MCF 10A (cell line): ENCODE results near the gene PANK1. TPM values are rescaled to one million over a fixed set of nuclear protein-coding genes. Genes with fewer than 3 reads are reported as not detected.

Experiments used
- BruUV-seq: library from RNA; stranded (reverse); fragments of 400-500 nt; replicated peaks from 2 replicates; lab custom pipeline; 2021; lab: Mats Ljungman, UMichigan
- CTCF ChIA-PET: fragments of 300-600 bp; sonication (Branson Sonifier 250); formaldehyde crosslinking; extraction: SDS; loops from one replicate; lab custom pipeline; 2021; ENCODE audit warnings: antibody characterized with exemption, inconsistent platforms; lab: Yijun Ruan, JAX
- POLR2A ChIA-PET: fragments of 300-600, 350-650 bp; sonication (Branson Sonifier 250); formaldehyde crosslinking; extraction: SDS; loops from one replicate; lab custom pipeline; 2020; ENCODE audit warnings: antibody characterized with exemption, inconsistent platforms; lab: Yijun Ruan, JAX
- DNase-seq: peaks from one replicate; pipeline ENCODE4 v3.0.0-alpha.2; 2018; ENCODE audit not compliant: unreplicated experiment
- H3K27ac Mint-ChIP-seq: one replicate; pipeline ENCODE4 v1.8.0; 2022; ENCODE audit warnings: mild to moderate bottlenecking, low read depth, mixed read lengths; ENCODE audit not compliant: unreplicated experiment
- H3K27me3 Mint-ChIP-seq: one replicate; pipeline ENCODE4 v1.8.0; 2022; ENCODE audit warnings: mixed read lengths; ENCODE audit not compliant: insufficient read depth, unreplicated experiment
- H3K36me3 Mint-ChIP-seq: one replicate; pipeline ENCODE4 v1.8.0; 2022; ENCODE audit warnings: mild to moderate bottlenecking, moderate library complexity, mixed read lengths; ENCODE audit not compliant: insufficient read depth, unreplicated experiment
- H3K4me1 Mint-ChIP-seq: one replicate; pipeline ENCODE4 v1.8.0; 2022; ENCODE audit warnings: mixed read lengths; ENCODE audit not compliant: insufficient read depth, unreplicated experiment
- H3K4me3 Mint-ChIP-seq: one replicate; pipeline ENCODE4 v1.8.0; 2022; ENCODE audit warnings: mild to moderate bottlenecking, moderate library complexity, mixed read lengths; ENCODE audit not compliant: unreplicated experiment
- H3K9me3 Mint-ChIP-seq: one replicate; pipeline ENCODE4 v1.8.0; 2022; ENCODE audit warnings: mixed read lengths; ENCODE audit not compliant: unreplicated experiment
- intact Hi-C: fragments of 100-400 bp; cut with micrococcal nuclease; formaldehyde crosslinking; loops from 2 replicates; pipeline ENCODE4 v1.14.1; 2022
- total RNA-seq: library from RNA; stranded (reverse); gene quantifications from 2 replicates; pipeline ENCODE4 v1.2.3, GENCODE V29; 2022
- TF ChIP-seq, protein P1 (sequence below): fragments of 200-600 bp; IDR thresholded peaks from one replicate; pipeline ENCODE4 v1.8.0; 2022; ENCODE audit warnings: antibody characterized with exemption, mild to moderate bottlenecking; ENCODE audit not compliant: unreplicated experiment

PANK1 gene
- total RNA-seq, 1 experiment from 2014 or later, result 4.7 TPM

DNA sequence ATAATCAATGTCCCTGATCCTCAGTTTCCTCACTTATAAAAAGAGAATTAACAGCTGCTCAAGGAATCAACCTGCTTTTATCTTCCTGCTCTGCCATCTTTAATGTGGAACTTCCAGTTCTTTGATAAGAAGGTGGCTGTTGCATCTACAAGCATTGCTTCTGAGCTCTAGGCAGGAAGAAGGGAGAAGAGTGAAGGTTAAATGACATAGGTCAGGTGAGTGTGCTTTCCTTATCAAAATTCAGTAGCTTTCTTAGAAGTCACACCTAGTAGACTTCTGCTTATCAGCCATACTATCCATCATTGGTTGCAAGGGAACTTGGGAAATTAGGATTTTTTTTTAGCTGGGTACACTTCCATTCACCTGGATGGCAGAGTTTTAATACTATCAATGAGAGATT, 32.3 kb upstream of the PANK1 start:
- no peak overlapping the region for H3K27ac Mint-ChIP-seq
- CTCF ChIA-PET, result no interaction called here
- no TSS peak for BruUV-seq

DNA sequence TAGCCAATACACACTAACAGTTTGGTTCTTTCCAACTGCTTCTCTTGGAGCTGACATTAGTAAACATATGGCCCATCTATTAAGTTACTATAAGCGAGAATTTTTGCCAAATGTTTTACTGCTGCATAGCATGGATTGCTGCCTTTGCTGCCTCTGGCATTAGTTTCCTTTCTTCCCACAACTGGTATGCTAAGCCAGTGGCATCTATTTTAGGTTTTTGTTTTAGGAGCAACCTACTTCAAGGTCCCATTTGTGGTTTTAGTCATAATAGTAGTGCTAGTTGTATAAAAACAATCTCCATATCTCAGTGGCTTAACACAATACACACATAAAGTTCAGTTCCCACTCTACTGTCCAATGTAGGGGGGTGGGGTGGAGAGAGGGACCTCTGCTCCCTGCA, 25.9 kb upstream of the PANK1 start:
- no peaks in the 10 kb centered on the region for H3K4me1 Mint-ChIP-seq
- no peak for DNase-seq
- H3K4me3 Mint-ChIP-seq, result no peak overlapping the region
- POLR2A ChIA-PET, result no interaction called here
- TF ChIP-seq, protein P1, sequence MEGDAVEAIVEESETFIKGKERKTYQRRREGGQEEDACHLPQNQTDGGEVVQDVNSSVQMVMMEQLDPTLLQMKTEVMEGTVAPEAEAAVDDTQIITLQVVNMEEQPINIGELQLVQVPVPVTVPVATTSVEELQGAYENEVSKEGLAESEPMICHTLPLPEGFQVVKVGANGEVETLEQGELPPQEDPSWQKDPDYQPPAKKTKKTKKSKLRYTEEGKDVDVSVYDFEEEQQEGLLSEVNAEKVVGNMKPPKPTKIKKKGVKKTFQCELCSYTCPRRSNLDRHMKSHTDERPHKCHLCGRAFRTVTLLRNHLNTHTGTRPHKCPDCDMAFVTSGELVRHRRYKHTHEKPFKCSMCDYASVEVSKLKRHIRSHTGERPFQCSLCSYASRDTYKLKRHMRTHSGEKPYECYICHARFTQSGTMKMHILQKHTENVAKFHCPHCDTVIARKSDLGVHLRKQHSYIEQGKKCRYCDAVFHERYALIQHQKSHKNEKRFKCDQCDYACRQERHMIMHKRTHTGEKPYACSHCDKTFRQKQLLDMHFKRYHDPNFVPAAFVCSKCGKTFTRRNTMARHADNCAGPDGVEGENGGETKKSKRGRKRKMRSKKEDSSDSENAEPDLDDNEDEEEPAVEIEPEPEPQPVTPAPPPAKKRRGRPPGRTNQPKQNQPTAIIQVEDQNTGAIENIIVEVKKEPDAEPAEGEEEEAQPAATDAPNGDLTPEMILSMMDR, result no peak
- CTCF ChIA-PET, result no interaction called here
- H3K27ac Mint-ChIP-seq, result no peak overlapping the region
- no peaks in the 10 kb centered on the region for H3K9me3 Mint-ChIP-seq
- no TSS peak for BruUV-seq
- intact Hi-C loops, result no loop called here
- H3K27me3 Mint-ChIP-seq, result no peaks in the 10 kb centered on the region
- H3K36me3 Mint-ChIP-seq, result no peaks in the 10 kb centered on the region

More for the DNA sequence above, 32.3 kb upstream of the PANK1 start:
- Mint-ChIP-seq H3K9me3 (no peaks in the 10 kb centered on the region), H3K36me3 (no peaks in the 10 kb centered on the region), H3K4me1 (no peaks in the 10 kb centered on the region), H3K27me3 (no peaks in the 10 kb centered on the region), H3K4me3 (no peak overlapping the region)
- POLR2A ChIA-PET, result no interaction called here
- intact Hi-C loops, result no loop called here
- TF ChIP-seq, protein P1, result no peak
- DNase-seq, result no peak

DNA sequence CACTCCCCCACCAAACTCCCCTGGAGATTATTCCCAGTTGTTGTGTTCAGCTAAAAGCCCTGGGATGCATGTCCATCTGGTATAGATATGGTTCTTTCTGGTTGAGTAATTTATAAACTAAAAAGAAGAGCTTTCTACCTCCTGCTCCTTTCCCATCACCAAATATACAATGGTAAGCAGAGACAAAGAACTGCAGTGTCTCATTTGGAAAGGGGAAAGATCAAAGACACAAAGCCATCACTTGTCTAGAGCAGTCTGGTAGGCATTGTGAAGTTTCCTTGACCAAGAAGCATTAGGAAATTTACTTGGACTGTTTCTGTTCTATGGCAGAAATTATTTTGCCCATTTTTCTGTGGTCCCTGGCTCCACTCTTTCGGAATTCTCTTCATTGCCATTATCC, 24.9 kb upstream of the PANK1 start:
- no TSS peak for BruUV-seq
- H3K27ac Mint-ChIP-seq, result no peak overlapping the region
- no peaks in the 10 kb centered on the region for H3K4me1 Mint-ChIP-seq
- ChIA-PET CTCF (interaction anchor here (0.6 to 0.7 kb wide), 2 partner anchors 24 to 728 kb away, joined by 3 read pairs; no protein-coding TSS in a partner anchor), POLR2A (interaction anchor here (1.4 kb wide), 1 partner anchor 26 kb away, joined by 6 read pairs; no protein-coding TSS in a partner anchor)
- H3K36me3 Mint-ChIP-seq, result no peaks in the 10 kb centered on the region
- no peak for DNase-seq
- H3K4me3 Mint-ChIP-seq, result no peak overlapping the region
- no peaks in the 10 kb centered on the region for H3K27me3 Mint-ChIP-seq
- TF ChIP-seq, protein P1, result no peak
- intact Hi-C loops, result no loop called here
- no peaks in the 10 kb centered on the region for H3K9me3 Mint-ChIP-seq

DNA sequence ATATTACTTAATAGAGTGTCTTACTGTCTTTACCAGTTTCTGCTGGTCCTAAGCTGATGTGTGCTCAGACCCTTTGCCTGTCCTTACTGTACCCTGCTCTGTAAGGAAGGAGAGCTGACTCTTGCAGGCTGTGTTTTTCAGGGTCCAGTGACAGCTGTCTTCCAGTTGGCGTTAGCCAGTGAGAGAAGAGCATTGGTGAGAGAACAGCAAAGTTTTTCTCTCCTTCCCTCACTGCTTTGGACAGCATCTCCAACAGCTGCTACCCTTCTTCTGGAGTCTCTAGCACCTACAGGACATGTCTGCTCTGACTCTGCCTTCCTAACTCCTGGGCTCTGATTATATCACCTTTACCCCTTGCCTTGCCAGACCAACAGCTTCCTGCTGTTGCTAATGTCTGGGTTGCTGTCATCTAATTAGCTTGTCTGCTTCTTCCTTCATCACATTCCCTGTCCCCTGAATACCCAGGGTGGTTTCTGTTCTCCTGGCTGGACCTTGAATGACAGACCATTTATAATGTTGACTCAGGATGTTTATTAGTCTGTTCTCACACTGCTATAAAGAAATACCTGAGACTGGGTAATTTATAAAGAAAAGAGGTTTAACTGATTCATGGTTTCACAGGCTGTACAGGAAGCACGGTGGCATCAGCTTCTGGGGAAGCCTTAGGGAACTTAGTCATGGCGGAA, 23.5 kb upstream of the PANK1 start:
- intact Hi-C loops, result no loop called here
- no peaks in the 10 kb centered on the region for H3K36me3 Mint-ChIP-seq

More for the DNA sequence above, 23.5 kb upstream of the PANK1 start:
- no peaks in the 10 kb centered on the region for H3K9me3 Mint-ChIP-seq
- no peaks in the 10 kb centered on the region for H3K27me3 Mint-ChIP-seq
- POLR2A ChIA-PET, result interaction anchor here (0.7 to 0.9 kb wide), 3 partner anchors 9 to 33 kb away, joined by 3 to 4 read pairs (median 3); partner anchors contain the start of gene KIF20B
- DNase-seq, result no peak
- H3K4me1 Mint-ChIP-seq, result no peaks in the 10 kb centered on the region
- BruUV-seq, result no TSS peak
- no peak overlapping the region for H3K27ac Mint-ChIP-seq
- H3K4me3 Mint-ChIP-seq, result no peak overlapping the region
- CTCF ChIA-PET, result no interaction called here
- TF ChIP-seq, protein P1, result no peak
